Ovary (tissue), 3 donors: ENCODE data around the gene PCGF2.

Experiments
- POLR2A ChIP-seq: fragments of 450-650 bp; IDR thresholded peaks from one replicate; pipeline ENCODE4 v1.6.1; 2017; ENCODE audit warnings: antibody characterized with exemption, mild to moderate bottlenecking, moderate library complexity
- TF ChIP-seq, protein P1 (sequence below), 3 donors: fragments of 450-650 bp in 2 of 3; fragments of 200-600 bp in 1 of 3; IDR thresholded peaks; one replicate each; pipeline versions ENCODE4 v1.5.1 to v1.8.0; 2016 to 2022; ENCODE audit warnings: antibody characterized with exemption in 3 of 3, mild to moderate bottlenecking in 1 of 3
- donor health status: DM: no; HTN: no; CAD: no.

GRCh38 chr17:38702916-38703741 is 45.0 kb downstream of the PCGF2 start:
- TF ChIP-seq, protein P1, sequence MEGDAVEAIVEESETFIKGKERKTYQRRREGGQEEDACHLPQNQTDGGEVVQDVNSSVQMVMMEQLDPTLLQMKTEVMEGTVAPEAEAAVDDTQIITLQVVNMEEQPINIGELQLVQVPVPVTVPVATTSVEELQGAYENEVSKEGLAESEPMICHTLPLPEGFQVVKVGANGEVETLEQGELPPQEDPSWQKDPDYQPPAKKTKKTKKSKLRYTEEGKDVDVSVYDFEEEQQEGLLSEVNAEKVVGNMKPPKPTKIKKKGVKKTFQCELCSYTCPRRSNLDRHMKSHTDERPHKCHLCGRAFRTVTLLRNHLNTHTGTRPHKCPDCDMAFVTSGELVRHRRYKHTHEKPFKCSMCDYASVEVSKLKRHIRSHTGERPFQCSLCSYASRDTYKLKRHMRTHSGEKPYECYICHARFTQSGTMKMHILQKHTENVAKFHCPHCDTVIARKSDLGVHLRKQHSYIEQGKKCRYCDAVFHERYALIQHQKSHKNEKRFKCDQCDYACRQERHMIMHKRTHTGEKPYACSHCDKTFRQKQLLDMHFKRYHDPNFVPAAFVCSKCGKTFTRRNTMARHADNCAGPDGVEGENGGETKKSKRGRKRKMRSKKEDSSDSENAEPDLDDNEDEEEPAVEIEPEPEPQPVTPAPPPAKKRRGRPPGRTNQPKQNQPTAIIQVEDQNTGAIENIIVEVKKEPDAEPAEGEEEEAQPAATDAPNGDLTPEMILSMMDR (IDR thresholded peaks at IDR 0.05), result no peak
- TF ChIP-seq POLR2A, result no peak
